ENCODE measurements around the gene NUMB. TPM values are rescaled to one million over a fixed set of nuclear protein-coding genes. Genes with fewer than 3 reads are reported as not detected.

Gene NUMB
- total and polyA plus RNA-seq, 2 of the 4 experiments (the other 2 are of a cell fraction): 45.9 to 114 TPM

- H2BK120ac ChIP-seq (ENCODE audit: low read depth, low read length): no peak overlapping the region
- H3K4ac ChIP-seq (ENCODE audit: low read depth, low read length): no peak overlapping the region
- DNase-seq (peak; percentile 9), ATAC-seq (ENCODE audit: low read depth) (no peak)
- H3K23ac ChIP-seq (ENCODE audit: low read depth, low read length): no peak overlapping the region
- H3K27me3 ChIP-seq (ENCODE audit: control insufficient read depth, insufficient read depth, low read length): no peaks in the 10 kb centered on the region
- H3K4me1 ChIP-seq (ENCODE audit: control insufficient read depth, insufficient read depth, low read length): no peaks in the 10 kb centered on the region
- H3K79me1 ChIP-seq (ENCODE audit: low read depth in 1 of 2, low read length in 2 of 2): peaks cover 26 to 57% of the 10 kb centered on the region in 2 experiments
- no peak overlapping the region for H2AK9ac ChIP-seq (replicated peaks; ENCODE audit: low read depth, low read length, poor library complexity)
- no peak overlapping the region for H3K18ac ChIP-seq (ENCODE audit: low read depth, low read length)
- H4K8ac ChIP-seq (ENCODE audit: low read depth in 2 of 2, low read length in 2 of 2): no peak overlapping the region
- POLR2A ChIA-PET (ENCODE audit: unreplicated experiment): no interaction called here
- no peak overlapping the region for H3K56ac ChIP-seq (ENCODE audit: extremely low read depth, insufficient read depth, low read length)
- no peak overlapping the region for H4K5ac ChIP-seq (ENCODE audit: low read depth, low read length)
- no peak for TF ChIP-seq BHLHE40 (IDR thresholded peaks at IDR 0.05; ENCODE audit: low read depth, low read length)
- TF ChIP-seq USF2 (IDR thresholded peaks at IDR 0.05; ENCODE audit: low read depth, low read length): no peak
- TF ChIP-seq NFE2L2 (IDR thresholded peaks at IDR 0.05; ENCODE audit: low read depth, low read length): no peak
- TF ChIP-seq FOS (IDR thresholded peaks at IDR 0.05; ENCODE audit: low read depth, low read length): no peak
- no peak for TF ChIP-seq CTCF (conservative IDR thresholded peaks at IDR 0.05; ENCODE audit: low read depth, low read length)
- no peak for TF ChIP-seq SMC3 (IDR thresholded peaks at IDR 0.05; ENCODE audit: low read depth, low read length)
- no peak for TF ChIP-seq ELK1 (IDR thresholded peaks at IDR 0.05; ENCODE audit: borderline replicate concordance, low read depth, low read length)
- no peak for TF ChIP-seq CHD1 (IDR thresholded peaks at IDR 0.05; ENCODE audit: low read depth, low read length)
- TF ChIP-seq RAD21 (IDR thresholded peaks at IDR 0.05; ENCODE audit: low read length): no peak
- TF ChIP-seq RCOR1 (IDR thresholded peaks at IDR 0.05; ENCODE audit: insufficient replicate concordance, low read length): no peak
- TF ChIP-seq RFX5 (IDR thresholded peaks at IDR 0.05; ENCODE audit: low read depth, low read length): no peak
- BruUV-seq (replicated peaks): no TSS peak
- intact Hi-C loops (cut with micrococcal nuclease): no loop called here
- H2AFZ ChIP-seq (replicated peaks; ENCODE audit: low read length, poor library complexity): no peak overlapping the region
- peaks cover 4% of the 10 kb centered on the region; the same call in 1 of the 2 replicates for H3K9me1 ChIP-seq (ENCODE audit: insufficient read depth, low read length)
- H3K9me3 ChIP-seq (ENCODE audit: control insufficient read depth, insufficient read depth, low read length): no peaks in the 10 kb centered on the region
- in situ Hi-C loops (cut with MboI; ENCODE audit: low sequenced_read_pairs): no loop called here
- H4K20me1 ChIP-seq (ENCODE audit: insufficient read depth, low read length): peaks cover 16% of the 10 kb centered on the region; the same call in 1 of the 2 replicates
- H2BK15ac ChIP-seq (ENCODE audit: low read depth, low read length): no peak overlapping the region
- H4K91ac ChIP-seq (ENCODE audit: insufficient read depth, low read depth, low read length): no peak overlapping the region
- H3K36me3 ChIP-seq (ENCODE audit: control insufficient read depth, insufficient read depth, low read length): peaks cover 5% of the 10 kb centered on the region
- no peak overlapping the region for H3K4me3 ChIP-seq (ENCODE audit: insufficient read depth, low read depth, low read length)
- H2BK20ac ChIP-seq (ENCODE audit: low read depth, low read length): no peak overlapping the region
- H3K9ac ChIP-seq (ENCODE audit: low read depth, low read length): no peak overlapping the region
- no peak overlapping the region for H3K4me2 ChIP-seq (ENCODE audit: low read depth, low read length)
- H2AK5ac ChIP-seq (ENCODE audit: low read depth, low read length): no peak overlapping the region
- dilution Hi-C loops (cut with HindIII; ENCODE audit: low sequenced_read_pairs, unreplicated experiment): no loop called here
- H3K27ac ChIP-seq (ENCODE audit: insufficient read depth, low read length): no peak overlapping the region
- H3K14ac ChIP-seq (replicated peaks; ENCODE audit: low read depth, low read length): no peak overlapping the region
- no peak overlapping the region for H2BK5ac ChIP-seq (ENCODE audit: low read depth, low read length, poor library complexity, severe bottlenecking)
- CTCF ChIA-PET: interaction anchor here (0.6 kb wide), 1 partner anchor 28 kb away, joined by 3 read pairs; no protein-coding TSS in a partner anchor
These were observed 89.7 kb downstream of the NUMB start for GRCh38 chr14:73368616-73369015.

Measured in IMR-90 (cell line).